GM18508 (cell line): ENCODE results near the gene SLC43A3.
"Not testable (repeated sequence)": the region's sequence is repeated elsewhere in the genome, so short reads cannot be mapped to it uniquely, and the experiment has no call there.

Source experiments
- ATAC-seq: cut with Tn5 transposase; IDR thresholded peaks from one replicate; pipeline ENCODE4 v1.9.1; 2021; ENCODE audit warnings: moderate number of reproducible peaks; ENCODE audit not compliant: insufficient read depth, unreplicated experiment

SLC43A3 gene

GRCh38 chr11:57407941-57408475 is 18.9 kb downstream of the SLC43A3 start:
- no peak for ATAC-seq

GRCh38 chr11:57407010-57407920 is 19.7 kb downstream of the SLC43A3 start:
- no peak for ATAC-seq

- ATAC-seq, result peak; percentile 89
Observed at GRCh38 chr11:57406337-57406904, 20.5 kb downstream of the SLC43A3 start.

- no peak for ATAC-seq
Observed at GRCh38 chr11:57405271-57405860, 21.6 kb downstream of the SLC43A3 start.

GRCh38 chr11:57403802-57404147 is 23.1 kb downstream of the SLC43A3 start:
- ATAC-seq, result no peak

- not testable (repeated sequence) for ATAC-seq
Observed at GRCh38 chr11:57403003-57403801, 23.7 kb downstream of the SLC43A3 start.

GRCh38 chr11:57402188-57403002 is 24.5 kb downstream of the SLC43A3 start:
- no peak for ATAC-seq

GRCh38 chr11:57399972-57400578 is 26.8 kb downstream of the SLC43A3 start:
- no peak for ATAC-seq

GRCh38 chr11:57399221-57399620 is 27.7 kb downstream of the SLC43A3 start:
- ATAC-seq, result no peak

- ATAC-seq, result no peak
Observed at GRCh38 chr11:57397394-57397990, 29.4 kb downstream of the SLC43A3 start.

- ATAC-seq, result no peak
Observed at GRCh38 chr11:57396744-57397143, 30.2 kb downstream of the SLC43A3 start.

- no peak for ATAC-seq
Observed at GRCh38 chr11:57395905-57396623, 30.9 kb downstream of the SLC43A3 start.

- ATAC-seq, result no peak
Observed at GRCh38 chr11:57394203-57394965, 32.5 kb downstream of the SLC43A3 start.

GRCh38 chr11:57392763-57393105 is 34.2 kb downstream of the SLC43A3 start:
- no peak for ATAC-seq

GRCh38 chr11:57392066-57392762 is 34.7 kb downstream of the SLC43A3 start:
- ATAC-seq, result no peak

- no peak for ATAC-seq
Observed at GRCh38 chr11:57391539-57391938, 35.4 kb downstream of the SLC43A3 start.

GRCh38 chr11:57391111-57391510 is 35.8 kb downstream of the SLC43A3 start:
- ATAC-seq, result no peak
